WTC11 (cell line): ENCODE results near the gene FUCA1. TPM values are rescaled to one million over a fixed set of nuclear protein-coding genes. Genes with fewer than 3 reads are reported as not detected.
A peak's percentile ranks its signal among the peaks of the same experiment; 100 is the strongest.

Experiments
- ATAC-seq: fragments of 200-7000 bp; cut with Tn5 transposase; 2 replicates; pipeline ENCODE4 v1.10.0; 2021; ENCODE audit warnings: mild to moderate bottlenecking, moderate library complexity
- CTCF ChIA-PET: fragments of 300-600 bp; sonication (Branson Sonifier 250); formaldehyde crosslinking; loops from one replicate; lab custom pipeline; 2021; ENCODE audit warnings: antibody characterized with exemption; lab: Charles Lee
- POLR2A ChIA-PET: fragments of 350-600 bp; sonication (Branson Sonifier 250); formaldehyde crosslinking; loops from one replicate; lab custom pipeline; 2021; ENCODE audit warnings: antibody characterized with exemption; lab: Charles Lee
- DNase-seq: peaks from one replicate; pipeline ENCODE4 v3.0.0; 2021; ENCODE audit warnings: low spot score
- H3K27ac Mint-ChIP-seq: 2 replicates; pipeline ENCODE4 v1.8.0; 2021; ENCODE audit warnings: mixed read lengths
- H3K27me3 Mint-ChIP-seq: 2 replicates; pipeline ENCODE4 v1.8.0; 2021; ENCODE audit warnings: low read depth, mild to moderate bottlenecking, moderate library complexity, mixed read lengths
- H3K36me3 Mint-ChIP-seq: 2 replicates; pipeline ENCODE4 v1.8.0; 2021; ENCODE audit warnings: mixed read lengths
- H3K4me1 Mint-ChIP-seq: 2 replicates; pipeline ENCODE4 v1.8.0; 2022; ENCODE audit warnings: mixed read lengths
- H3K4me3 Mint-ChIP-seq: 2 replicates; pipeline ENCODE4 v1.8.0; 2021; ENCODE audit warnings: mild to moderate bottlenecking, moderate library complexity, mixed read lengths
- H3K9me3 Mint-ChIP-seq: 2 replicates; pipeline ENCODE4 v1.8.0; 2021; ENCODE audit warnings: mixed read lengths
- CBFB ChIP-seq: sonication (generic); formaldehyde crosslinking; IDR thresholded peaks from 2 replicates; pipeline ENCODE4 v1.8.1; 2022; ENCODE audit warnings: mild to moderate bottlenecking, low read depth, missing genetic modification reagents
- FOXJ3 ChIP-seq: sonication (generic); formaldehyde crosslinking; IDR thresholded peaks from 2 replicates; pipeline ENCODE4 v1.9.0; 2021; ENCODE audit warnings: missing genetic modification reagents, mild to moderate bottlenecking, borderline replicate concordance
- GABPB1 ChIP-seq: sonication (generic); formaldehyde crosslinking; IDR thresholded peaks from 2 replicates; pipeline ENCODE4 v1.8.1; 2023; ENCODE audit warnings: mild to moderate bottlenecking, missing genetic modification reagents
- GTF2I ChIP-seq: fragments of 250-450 bp; sonication (Bioruptor Pico); conservative IDR thresholded peaks from 2 replicates; pipeline ENCODE4 v1.4.0; 2021; ENCODE audit warnings: mild to moderate bottlenecking
- HMGA2 ChIP-seq: fragments of 250-450 bp; sonication (Bioruptor Pico); IDR thresholded peaks from 2 replicates; pipeline ENCODE4 v1.4.0; 2021; ENCODE audit warnings: mild to moderate bottlenecking, moderate library complexity
- IRF2 ChIP-seq: sonication (generic); formaldehyde crosslinking; IDR thresholded peaks from 2 replicates; pipeline ENCODE4 v1.8.0; 2022; ENCODE audit warnings: low read depth, missing genetic modification reagents, borderline replicate concordance
- JAZF1 ChIP-seq: fragments of 250-450 bp; sonication (Bioruptor Pico); IDR thresholded peaks from 2 replicates; pipeline ENCODE4 v1.9.0; 2021; ENCODE audit warnings: moderate library complexity, mild to moderate bottlenecking, inconsistent platforms
- NR1H2 ChIP-seq: sonication (generic); formaldehyde crosslinking; IDR thresholded peaks from 2 replicates; pipeline ENCODE4 v1.9.0; 2021; ENCODE audit warnings: mild to moderate bottlenecking, moderate library complexity, missing genetic modification reagents
- SMAD3 ChIP-seq: sonication (generic); formaldehyde crosslinking; IDR thresholded peaks from 2 replicates; pipeline ENCODE4 v1.8.0; 2022; ENCODE audit warnings: missing genetic modification reagents, mild to moderate bottlenecking, borderline replicate concordance
- ZBTB21 ChIP-seq: sonication (generic); formaldehyde crosslinking; IDR thresholded peaks from 2 replicates; pipeline ENCODE4 v1.8.1; 2023; ENCODE audit warnings: mild to moderate bottlenecking, missing genetic modification reagents, borderline replicate concordance
- ZNF317 ChIP-seq: sonication (generic); formaldehyde crosslinking; IDR thresholded peaks from 2 replicates; pipeline ENCODE4 v1.8.1; 2023; ENCODE audit warnings: low read depth, mild to moderate bottlenecking, moderate library complexity, missing genetic modification reagents, borderline replicate concordance
- ZNF396 ChIP-seq: fragments of 250-450 bp; sonication (Bioruptor Pico); IDR thresholded peaks from 2 replicates; pipeline ENCODE4 v1.8.0; 2021; ENCODE audit warnings: mild to moderate bottlenecking, moderate library complexity, borderline replicate concordance
- total RNA-seq: library from RNA; stranded (reverse); gene quantifications from 3 replicates; pipeline ENCODE4 v1.2.3, GENCODE V29; 2021
- TF ChIP-seq, protein P1 (sequence below): sonication (generic); formaldehyde crosslinking; IDR thresholded peaks from 2 replicates; pipeline ENCODE4 v1.8.0; 2022; ENCODE audit warnings: mild to moderate bottlenecking, missing genetic modification reagents
- TF ChIP-seq, protein P2 (sequence below): fragments of 200-600 bp; IDR thresholded peaks from 2 replicates; pipeline ENCODE4 v1.8.0; 2022; ENCODE audit warnings: antibody characterized with exemption
- TF ChIP-seq, protein P3 (sequence below): sonication (generic); formaldehyde crosslinking; conservative IDR thresholded peaks from 2 replicates; pipeline ENCODE4 v1.8.1; 2023; ENCODE audit warnings: mild to moderate bottlenecking, low read depth, missing genetic modification reagents, moderate library complexity
- TF ChIP-seq, protein P4 (sequence below): sonication (generic); formaldehyde crosslinking; IDR thresholded peaks from 2 replicates; pipeline ENCODE4 v1.8.1; 2022; ENCODE audit warnings: low read depth, missing genetic modification reagents, borderline replicate concordance
- TF ChIP-seq, protein P5 (sequence below): sonication (generic); formaldehyde crosslinking; IDR thresholded peaks from 2 replicates; pipeline ENCODE4 v1.8.0; 2022; ENCODE audit warnings: mild to moderate bottlenecking, missing genetic modification reagents
- TF ChIP-seq, protein P6 (sequence below): sonication (generic); formaldehyde crosslinking; IDR thresholded peaks from 2 replicates; pipeline ENCODE4 v1.8.1; 2023; ENCODE audit warnings: mild to moderate bottlenecking, missing genetic modification reagents
- TF ChIP-seq, protein P7 (sequence below): sonication (generic); formaldehyde crosslinking; IDR thresholded peaks from 2 replicates; pipeline ENCODE4 v1.8.0; 2023; ENCODE audit warnings: missing genetic modification reagents

FUCA1 gene
- total RNA-seq, 1 experiment from 2014 or later = 7.5 TPM

DNA sequence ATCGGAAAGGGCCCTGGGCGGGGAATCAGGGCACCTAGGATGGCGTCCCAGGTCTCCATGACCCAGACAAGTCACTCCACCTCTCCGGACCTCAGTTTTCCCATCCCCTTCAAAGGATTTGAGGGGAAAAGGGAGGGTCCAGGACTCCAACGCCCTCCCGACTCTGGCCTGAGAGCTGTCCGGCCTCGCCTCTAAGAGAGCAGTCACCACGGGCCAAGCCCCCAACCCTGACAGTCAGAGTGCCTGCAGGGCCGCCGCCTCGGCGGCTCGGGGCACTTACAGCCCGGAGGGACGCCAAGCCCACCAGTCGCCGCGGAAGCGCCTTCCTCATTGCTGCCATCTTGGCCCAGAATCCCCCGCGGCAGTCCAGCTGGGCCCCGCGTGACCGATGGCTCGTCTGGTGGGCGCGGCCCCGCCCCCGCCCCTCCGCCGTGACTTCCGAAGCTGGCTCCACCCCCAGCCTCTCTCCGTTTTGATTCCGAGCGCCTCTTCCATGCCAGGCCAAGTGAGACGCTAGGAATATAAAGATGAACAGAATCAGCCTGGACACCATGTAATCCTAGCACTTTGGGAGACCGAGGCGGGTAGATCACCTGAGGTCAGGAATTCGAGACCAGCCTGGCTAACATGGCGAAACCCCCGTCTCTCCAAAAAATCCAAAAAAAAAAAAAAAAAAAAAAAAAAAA is 42.9 kb downstream of the FUCA1 start, which contains the start of gene HMGCL (continued):
- TF ChIP-seq, protein P1, sequence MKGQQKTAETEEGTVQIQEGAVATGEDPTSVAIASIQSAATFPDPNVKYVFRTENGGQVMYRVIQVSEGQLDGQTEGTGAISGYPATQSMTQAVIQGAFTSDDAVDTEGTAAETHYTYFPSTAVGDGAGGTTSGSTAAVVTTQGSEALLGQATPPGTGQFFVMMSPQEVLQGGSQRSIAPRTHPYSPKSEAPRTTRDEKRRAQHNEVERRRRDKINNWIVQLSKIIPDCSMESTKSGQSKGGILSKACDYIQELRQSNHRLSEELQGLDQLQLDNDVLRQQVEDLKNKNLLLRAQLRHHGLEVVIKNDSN (CRISPR knock-in tag) = peak; percentile 94
- TF ChIP-seq GTF2I (no peak), SMAD3 (CRISPR knock-in tag) (0 out of 2 replicates have a peak, but pooled peaks have one; percentile 47)

DNA sequence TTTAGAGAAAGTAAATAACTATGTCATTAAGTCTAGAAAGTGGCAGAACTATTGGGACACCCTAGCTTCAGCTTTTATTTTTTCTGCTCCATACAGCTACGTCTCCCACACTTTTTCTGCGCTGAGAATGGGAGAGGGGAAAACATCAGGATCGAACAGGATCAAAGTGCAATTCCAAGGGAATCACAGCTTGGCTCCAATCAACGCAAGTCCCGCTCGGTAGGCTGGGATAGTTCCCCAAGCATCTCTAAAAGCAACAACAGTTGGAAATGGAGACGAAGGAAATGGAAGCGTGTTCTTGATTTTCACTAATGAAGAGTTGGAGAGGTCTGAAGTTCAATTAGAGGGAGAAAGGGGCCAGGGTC is 43.4 kb downstream of the FUCA1 start:
- ChIA-PET CTCF (interaction anchor here (1.5 to 8.1 kb wide), 5 partner anchors 14 to 204 kb away, joined by 6 to 105 read pairs (median 9); no protein-coding TSS in a partner anchor), POLR2A (interaction anchor here (1.0 kb wide), 2 partner anchors 14 to 24 kb away, joined by 3 to 6 read pairs; partner anchors contain the start of gene GALE)
- TF ChIP-seq, protein P2, sequence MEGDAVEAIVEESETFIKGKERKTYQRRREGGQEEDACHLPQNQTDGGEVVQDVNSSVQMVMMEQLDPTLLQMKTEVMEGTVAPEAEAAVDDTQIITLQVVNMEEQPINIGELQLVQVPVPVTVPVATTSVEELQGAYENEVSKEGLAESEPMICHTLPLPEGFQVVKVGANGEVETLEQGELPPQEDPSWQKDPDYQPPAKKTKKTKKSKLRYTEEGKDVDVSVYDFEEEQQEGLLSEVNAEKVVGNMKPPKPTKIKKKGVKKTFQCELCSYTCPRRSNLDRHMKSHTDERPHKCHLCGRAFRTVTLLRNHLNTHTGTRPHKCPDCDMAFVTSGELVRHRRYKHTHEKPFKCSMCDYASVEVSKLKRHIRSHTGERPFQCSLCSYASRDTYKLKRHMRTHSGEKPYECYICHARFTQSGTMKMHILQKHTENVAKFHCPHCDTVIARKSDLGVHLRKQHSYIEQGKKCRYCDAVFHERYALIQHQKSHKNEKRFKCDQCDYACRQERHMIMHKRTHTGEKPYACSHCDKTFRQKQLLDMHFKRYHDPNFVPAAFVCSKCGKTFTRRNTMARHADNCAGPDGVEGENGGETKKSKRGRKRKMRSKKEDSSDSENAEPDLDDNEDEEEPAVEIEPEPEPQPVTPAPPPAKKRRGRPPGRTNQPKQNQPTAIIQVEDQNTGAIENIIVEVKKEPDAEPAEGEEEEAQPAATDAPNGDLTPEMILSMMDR = no peak
- no peak for TF ChIP-seq IRF2 (CRISPR knock-in tag)
- TF ChIP-seq, protein P3, sequence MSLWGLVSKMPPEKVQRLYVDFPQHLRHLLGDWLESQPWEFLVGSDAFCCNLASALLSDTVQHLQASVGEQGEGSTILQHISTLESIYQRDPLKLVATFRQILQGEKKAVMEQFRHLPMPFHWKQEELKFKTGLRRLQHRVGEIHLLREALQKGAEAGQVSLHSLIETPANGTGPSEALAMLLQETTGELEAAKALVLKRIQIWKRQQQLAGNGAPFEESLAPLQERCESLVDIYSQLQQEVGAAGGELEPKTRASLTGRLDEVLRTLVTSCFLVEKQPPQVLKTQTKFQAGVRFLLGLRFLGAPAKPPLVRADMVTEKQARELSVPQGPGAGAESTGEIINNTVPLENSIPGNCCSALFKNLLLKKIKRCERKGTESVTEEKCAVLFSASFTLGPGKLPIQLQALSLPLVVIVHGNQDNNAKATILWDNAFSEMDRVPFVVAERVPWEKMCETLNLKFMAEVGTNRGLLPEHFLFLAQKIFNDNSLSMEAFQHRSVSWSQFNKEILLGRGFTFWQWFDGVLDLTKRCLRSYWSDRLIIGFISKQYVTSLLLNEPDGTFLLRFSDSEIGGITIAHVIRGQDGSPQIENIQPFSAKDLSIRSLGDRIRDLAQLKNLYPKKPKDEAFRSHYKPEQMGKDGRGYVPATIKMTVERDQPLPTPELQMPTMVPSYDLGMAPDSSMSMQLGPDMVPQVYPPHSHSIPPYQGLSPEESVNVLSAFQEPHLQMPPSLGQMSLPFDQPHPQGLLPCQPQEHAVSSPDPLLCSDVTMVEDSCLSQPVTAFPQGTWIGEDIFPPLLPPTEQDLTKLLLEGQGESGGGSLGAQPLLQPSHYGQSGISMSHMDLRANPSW (CRISPR knock-in tag) = no peak
- no peak for TF ChIP-seq JAZF1 (CRISPR knock-in tag)
- Mint-ChIP-seq H3K36me3 (no peaks in the 10 kb centered on the region), H3K4me1 (peaks cover 8% of the 10 kb centered on the region), H3K4me3 (peak overlapping the region; percentile 97), H3K27me3 (no peaks in the 10 kb centered on the region), H3K27ac (peak overlapping the region; percentile 95), H3K9me3 (no peaks in the 10 kb centered on the region)
- ATAC-seq (peak; percentile 9), DNase-seq (no peak)

DNA sequence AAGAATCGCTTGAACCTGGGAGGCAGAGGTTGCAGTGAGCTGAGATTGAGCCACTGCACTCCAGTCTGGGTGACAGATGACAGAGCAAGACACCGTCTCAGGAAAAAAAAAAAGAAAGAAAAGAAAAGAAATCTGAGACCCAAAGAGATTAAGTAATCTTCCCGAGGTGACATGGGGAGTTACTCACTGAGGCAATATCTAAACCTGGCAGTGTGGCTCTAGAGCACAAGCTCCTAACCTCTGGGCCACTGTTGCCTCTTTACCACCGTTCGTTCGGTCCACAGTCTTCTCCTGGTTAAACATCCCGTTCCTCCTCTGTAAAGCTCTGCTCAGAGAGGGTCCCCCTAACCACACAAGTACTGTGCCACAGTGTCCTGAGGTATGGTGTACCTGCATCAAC is 44.3 kb downstream of the FUCA1 start:
- no peaks in the 10 kb centered on the region for H3K27me3 Mint-ChIP-seq
- no peaks in the 10 kb centered on the region for H3K36me3 Mint-ChIP-seq
- peak overlapping the region; percentile 97 for H3K4me3 Mint-ChIP-seq
- TF ChIP-seq ZBTB21 (CRISPR knock-in tag) = no peak
- no peak for TF ChIP-seq GTF2I
- DNase-seq = no peak
- POLR2A ChIA-PET = no interaction called here
- no peak overlapping the region for H3K27ac Mint-ChIP-seq
- peaks cover 8% of the 10 kb centered on the region for H3K4me1 Mint-ChIP-seq
- no peak for ATAC-seq
- CTCF ChIA-PET = interaction anchor here (1.5 to 8.1 kb wide), 2 partner anchors 13 to 22 kb away, joined by 6 to 105 read pairs; no protein-coding TSS in a partner anchor
- H3K9me3 Mint-ChIP-seq = no peaks in the 10 kb centered on the region

DNA sequence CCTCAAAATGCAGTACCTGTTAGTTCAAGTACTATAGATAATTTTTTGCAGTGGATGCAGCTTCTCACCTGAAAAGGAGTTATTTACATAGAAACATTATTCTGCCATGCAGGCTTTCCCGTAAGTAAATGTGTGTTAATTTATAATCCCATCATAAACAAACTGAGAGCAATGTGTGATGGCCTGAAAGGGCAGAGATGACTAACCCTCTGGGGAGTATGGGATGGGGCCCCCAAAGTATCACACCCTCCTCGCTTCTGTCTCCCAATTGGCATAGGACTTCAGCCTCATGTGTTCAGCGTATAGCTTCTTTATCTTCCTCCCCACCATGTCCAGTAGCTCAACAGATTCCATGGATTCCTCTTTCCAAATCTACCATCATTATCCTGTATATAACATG is 50.5 kb downstream of the FUCA1 start:
- CTCF ChIA-PET = interaction anchor here (1.0 to 1.1 kb wide), 2 partner anchors 8 to 46 kb away, joined by 3 to 4 read pairs; no protein-coding TSS in a partner anchor
- TF ChIP-seq, protein P4, sequence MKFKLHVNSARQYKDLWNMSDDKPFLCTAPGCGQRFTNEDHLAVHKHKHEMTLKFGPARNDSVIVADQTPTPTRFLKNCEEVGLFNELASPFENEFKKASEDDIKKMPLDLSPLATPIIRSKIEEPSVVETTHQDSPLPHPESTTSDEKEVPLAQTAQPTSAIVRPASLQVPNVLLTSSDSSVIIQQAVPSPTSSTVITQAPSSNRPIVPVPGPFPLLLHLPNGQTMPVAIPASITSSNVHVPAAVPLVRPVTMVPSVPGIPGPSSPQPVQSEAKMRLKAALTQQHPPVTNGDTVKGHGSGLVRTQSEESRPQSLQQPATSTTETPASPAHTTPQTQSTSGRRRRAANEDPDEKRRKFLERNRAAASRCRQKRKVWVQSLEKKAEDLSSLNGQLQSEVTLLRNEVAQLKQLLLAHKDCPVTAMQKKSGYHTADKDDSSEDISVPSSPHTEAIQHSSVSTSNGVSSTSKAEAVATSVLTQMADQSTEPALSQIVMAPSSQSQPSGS = no peak
- no peak for TF ChIP-seq HMGA2
- TF ChIP-seq FOXJ3 (CRISPR knock-in tag) = no peak
- TF ChIP-seq, protein P5, sequence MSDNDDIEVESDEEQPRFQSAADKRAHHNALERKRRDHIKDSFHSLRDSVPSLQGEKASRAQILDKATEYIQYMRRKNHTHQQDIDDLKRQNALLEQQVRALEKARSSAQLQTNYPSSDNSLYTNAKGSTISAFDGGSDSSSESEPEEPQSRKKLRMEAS (CRISPR knock-in tag) = no peak
- TF ChIP-seq GABPB1 = no peak
- TF ChIP-seq, protein P6, sequence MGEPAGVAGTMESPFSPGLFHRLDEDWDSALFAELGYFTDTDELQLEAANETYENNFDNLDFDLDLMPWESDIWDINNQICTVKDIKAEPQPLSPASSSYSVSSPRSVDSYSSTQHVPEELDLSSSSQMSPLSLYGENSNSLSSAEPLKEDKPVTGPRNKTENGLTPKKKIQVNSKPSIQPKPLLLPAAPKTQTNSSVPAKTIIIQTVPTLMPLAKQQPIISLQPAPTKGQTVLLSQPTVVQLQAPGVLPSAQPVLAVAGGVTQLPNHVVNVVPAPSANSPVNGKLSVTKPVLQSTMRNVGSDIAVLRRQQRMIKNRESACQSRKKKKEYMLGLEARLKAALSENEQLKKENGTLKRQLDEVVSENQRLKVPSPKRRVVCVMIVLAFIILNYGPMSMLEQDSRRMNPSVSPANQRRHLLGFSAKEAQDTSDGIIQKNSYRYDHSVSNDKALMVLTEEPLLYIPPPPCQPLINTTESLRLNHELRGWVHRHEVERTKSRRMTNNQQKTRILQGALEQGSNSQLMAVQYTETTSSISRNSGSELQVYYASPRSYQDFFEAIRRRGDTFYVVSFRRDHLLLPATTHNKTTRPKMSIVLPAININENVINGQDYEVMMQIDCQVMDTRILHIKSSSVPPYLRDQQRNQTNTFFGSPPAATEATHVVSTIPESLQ (CRISPR knock-in tag) = no peak
- TF ChIP-seq NR1H2 (CRISPR knock-in tag) = no peak
- TF ChIP-seq CBFB = no peak
- TF ChIP-seq, protein P7, sequence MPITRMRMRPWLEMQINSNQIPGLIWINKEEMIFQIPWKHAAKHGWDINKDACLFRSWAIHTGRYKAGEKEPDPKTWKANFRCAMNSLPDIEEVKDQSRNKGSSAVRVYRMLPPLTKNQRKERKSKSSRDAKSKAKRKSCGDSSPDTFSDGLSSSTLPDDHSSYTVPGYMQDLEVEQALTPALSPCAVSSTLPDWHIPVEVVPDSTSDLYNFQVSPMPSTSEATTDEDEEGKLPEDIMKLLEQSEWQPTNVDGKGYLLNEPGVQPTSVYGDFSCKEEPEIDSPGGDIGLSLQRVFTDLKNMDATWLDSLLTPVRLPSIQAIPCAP (CRISPR knock-in tag) = no peak
- no peak for TF ChIP-seq ZNF317 (CRISPR knock-in tag)
- TF ChIP-seq ZNF396 = no peak

More for the DNA sequence above, 50.5 kb downstream of the FUCA1 start:
- POLR2A ChIA-PET = interaction anchor here (0.6 kb wide), 1 partner anchor 85 kb away, joined by 3 read pairs; no protein-coding TSS in a partner anchor
- Mint-ChIP-seq H3K4me3 (no peak overlapping the region), H3K36me3 (peaks cover 20% of the 10 kb centered on the region; the same call in 1 of the 2 replicates), H3K27me3 (no peaks in the 10 kb centered on the region), H3K4me1 (no peaks in the 10 kb centered on the region), H3K9me3 (no peaks in the 10 kb centered on the region), H3K27ac (no peak overlapping the region)
- no peak for DNase-seq
- ATAC-seq = no peak
